Fibroblast of skin of scalp (primary cell): ENCODE results near the gene CD177.
"Not testable (repeated sequence)": the region's sequence is repeated elsewhere in the genome, so short reads cannot be mapped to it uniquely, and the experiment has no call there.

Source experiments
- DNase-seq: peaks from one replicate; pipeline ENCODE4 v3.0.0-alpha.2; 2013

CD177 gene

GRCh38 chr19:43382586-43383216 lies 29.2 kb downstream of the CD177 start:
- DNase-seq: not testable (repeated sequence)

DNA sequence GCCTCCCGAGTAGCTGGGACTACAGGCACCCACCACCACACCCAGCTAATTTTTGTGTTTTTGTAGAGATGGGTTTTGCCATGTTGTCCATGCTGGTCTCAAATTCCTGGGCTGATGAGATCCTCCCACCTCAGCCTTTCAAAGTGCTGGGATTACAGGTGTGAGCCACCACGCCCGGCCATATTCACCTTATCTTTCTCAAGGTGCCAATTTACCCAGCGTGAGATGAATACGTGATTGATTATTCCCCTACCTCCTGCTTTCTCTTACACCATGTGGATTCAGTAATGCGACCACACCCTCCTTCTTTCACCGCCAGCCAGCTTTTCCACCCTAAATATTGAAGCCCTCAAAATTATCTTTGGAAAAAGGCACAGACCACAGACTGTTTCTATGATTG lies 29.8 kb downstream of the CD177 start:
- DNase-seq: not testable (repeated sequence)

DNA sequence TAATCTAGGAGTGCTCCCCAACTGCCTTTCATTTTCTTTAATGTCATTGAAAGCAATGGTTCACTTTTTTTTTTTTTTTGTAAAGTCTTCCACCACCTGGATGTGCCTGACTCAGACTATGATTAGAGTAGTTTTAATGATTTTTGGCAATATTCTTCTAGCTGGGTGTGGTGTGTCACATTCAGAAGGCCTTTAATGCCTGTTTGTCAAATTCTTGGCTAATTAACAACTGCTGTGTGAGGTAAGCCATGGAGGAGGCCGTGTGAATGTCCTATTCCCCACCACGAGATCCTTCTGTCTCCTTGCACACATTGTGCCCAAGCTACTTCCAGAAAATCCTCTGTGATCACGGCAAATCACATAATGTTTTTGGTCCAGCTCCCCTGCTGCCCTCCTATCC lies 30.3 kb downstream of the CD177 start:
- DNase-seq: not testable (repeated sequence)

DNA sequence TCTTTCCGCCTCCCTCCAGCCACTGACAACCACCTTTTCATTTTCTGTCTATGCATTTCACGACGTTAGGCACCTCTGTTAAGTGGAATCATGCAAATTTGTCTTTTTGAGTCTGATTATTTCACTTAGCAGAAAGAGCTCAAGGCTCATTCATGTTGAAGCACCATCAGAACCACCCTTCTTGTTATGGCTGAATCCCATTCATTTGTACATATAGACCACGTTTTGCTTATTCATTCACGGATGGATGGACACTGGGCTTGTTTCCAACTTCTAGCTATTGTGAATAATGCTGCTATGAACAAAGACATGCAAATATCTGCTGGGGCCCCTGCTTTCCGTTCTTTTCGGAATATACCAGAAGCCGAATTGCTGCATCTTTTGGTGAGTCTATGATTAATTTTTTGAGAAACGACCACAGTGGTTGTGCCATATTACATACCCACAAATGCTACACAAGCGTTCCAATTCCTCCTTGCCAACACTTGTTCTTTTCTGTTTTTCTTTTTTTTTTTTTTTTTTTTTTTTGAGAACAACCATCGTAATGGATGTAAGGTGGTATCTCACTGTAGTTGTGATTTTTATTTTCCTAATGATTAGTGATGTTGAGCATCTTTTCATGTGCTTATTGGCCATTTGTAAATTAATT lies 37.5 kb downstream of the CD177 start:
- DNase-seq: not testable (repeated sequence)

DNA sequence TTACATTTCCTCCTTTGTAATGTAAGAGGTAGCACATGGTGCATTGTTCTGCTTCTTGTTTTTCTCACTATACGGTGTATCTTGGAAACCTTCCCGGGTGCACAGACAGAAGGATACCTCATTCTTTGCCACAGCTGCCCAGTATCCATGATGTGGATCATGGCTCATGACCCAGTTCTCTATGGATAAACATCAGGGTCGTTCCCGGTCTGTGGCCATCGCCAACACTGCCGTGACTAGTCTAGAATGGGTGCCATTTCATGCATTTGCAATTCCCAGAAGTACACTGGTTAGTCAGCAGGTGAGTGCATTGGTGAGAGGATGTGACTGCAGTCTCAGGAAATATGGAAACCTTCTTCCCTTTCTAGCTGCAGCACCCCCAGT lies 38.1 kb downstream of the CD177 start:
- not testable (repeated sequence) for DNase-seq

DNA sequence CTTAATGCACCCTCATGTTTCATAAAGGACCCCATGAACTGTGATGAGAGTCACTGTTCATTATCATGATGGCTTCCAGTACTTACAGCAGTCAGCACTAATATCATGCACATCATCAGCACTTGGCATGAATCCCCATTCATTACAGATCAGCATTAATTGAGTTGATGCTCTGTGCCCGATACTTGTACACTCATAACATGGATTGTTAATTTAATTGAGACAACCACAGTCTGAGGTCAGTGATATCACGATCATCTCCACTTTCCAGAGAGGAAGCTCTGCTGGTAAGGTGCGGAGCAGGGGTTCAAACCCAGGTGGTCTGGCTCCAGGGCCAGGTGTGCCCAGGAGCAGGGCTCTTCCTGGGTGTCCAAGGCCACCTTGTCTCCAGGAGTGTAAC lies 40.0 kb downstream of the CD177 start:
- not testable (repeated sequence) for DNase-seq

DNA sequence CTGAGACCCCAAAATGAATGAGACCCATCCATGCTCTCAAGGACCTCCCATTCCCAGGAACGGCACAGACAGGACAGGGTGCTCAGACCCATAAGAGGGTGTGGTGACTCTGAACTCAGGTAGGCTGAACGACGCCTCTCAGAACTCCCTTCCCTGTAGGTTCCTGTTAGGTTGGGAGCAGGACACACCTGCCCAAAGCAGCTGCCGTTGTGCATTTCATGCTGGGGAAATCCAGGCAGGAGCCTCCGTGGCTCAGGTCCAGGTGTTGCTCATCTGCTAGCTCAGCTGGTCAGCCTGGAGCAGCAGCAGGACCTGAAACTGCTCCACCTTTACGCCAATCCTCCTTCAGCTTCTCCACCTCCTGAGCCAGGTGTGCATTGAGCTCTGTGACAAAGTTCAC lies 42.1 kb downstream of the CD177 start:
- no peak for DNase-seq

GRCh38 chr19:43406297-43406696 lies 52.8 kb downstream of the CD177 start:
- DNase-seq: no peak

GRCh38 chr19:43407416-43408005 lies 54.0 kb downstream of the CD177 start:
- no peak for DNase-seq

- no peak for DNase-seq
Measured at GRCh38 chr19:43408043-43408442, 54.6 kb downstream of the CD177 start.

- DNase-seq: no peak
Measured at GRCh38 chr19:43409415-43409814, 55.9 kb downstream of the CD177 start.

DNA sequence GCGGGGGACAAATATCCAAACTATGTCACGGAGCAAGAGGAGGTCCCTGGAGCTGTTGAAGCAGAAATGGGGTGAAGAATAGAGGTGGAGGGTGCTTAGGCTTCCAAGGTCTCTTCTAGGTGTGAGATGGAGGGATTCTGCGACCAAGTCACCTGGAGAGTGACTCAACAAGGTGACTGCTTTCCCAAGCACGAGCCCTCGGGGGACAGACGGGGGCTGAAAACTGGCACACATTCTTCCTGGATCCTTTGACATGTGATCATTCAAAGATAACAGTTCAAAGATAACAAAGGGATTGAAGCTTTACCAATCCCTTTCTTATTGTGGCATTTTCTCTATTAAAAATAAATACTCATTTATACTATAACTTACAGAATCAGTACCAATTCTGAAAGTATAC lies 59.0 kb downstream of the CD177 start:
- DNase-seq: no peak
